GM20431 (cell line): ENCODE results near the gene DOCK4.

Experiments
- in situ Hi-C: fragments of 300-500 bp; cut with MseI, MboI; formaldehyde crosslinking; loops from one replicate; pipeline ENCODE4 v1.15.0; 2020; ENCODE audit warnings: low sequenced_read_pairs; ENCODE audit not compliant: unreplicated experiment

Gene DOCK4

DNA sequence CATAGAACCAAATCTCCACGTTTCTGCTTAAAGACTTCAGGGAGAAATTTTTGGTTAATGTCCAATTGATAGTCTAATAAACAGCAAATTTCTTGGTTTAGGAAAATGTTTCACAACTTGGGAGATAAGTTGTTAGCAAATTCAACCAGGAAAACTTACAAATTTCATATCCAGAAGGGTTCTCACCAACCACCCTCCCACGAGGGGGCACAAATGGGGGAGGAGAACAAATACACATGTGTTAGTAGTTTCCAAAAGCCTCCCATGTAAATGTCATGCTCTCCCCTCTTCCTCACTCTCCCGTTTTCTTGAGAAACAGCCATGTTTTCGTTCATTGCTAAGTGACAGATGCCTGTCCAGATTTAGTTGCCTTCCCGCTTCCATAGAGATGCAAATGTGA lies 10.5 kb downstream of the DOCK4 start:
- in situ Hi-C loops: no loop called here

DNA sequence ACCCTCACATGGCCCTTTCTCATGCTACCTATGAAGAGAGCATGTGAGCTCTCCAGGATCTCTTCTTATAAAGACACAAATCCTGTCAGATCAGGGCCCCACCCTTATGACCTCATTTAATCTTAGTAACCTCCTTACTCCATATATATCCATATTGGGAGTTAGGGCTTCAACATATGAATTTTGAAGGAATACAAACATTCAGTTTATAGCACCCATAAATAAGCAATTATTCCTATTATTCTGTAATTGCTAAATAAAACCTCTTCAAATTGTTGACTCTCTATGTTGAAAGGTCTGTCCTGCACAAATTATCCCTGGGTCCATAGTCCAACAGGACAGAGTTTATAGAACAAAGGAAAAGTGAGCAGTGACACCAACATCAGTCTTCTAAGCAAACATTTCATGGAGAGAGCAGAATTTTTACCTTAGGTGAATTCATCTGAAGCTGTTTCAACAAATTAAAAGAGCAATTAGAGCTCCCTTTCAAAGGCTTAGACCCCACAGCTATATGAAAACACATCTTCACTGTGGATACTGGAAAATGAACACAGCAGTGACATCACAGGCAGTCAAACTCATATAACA lies 12.2 kb downstream of the DOCK4 start:
- in situ Hi-C loops: no loop called here

DNA sequence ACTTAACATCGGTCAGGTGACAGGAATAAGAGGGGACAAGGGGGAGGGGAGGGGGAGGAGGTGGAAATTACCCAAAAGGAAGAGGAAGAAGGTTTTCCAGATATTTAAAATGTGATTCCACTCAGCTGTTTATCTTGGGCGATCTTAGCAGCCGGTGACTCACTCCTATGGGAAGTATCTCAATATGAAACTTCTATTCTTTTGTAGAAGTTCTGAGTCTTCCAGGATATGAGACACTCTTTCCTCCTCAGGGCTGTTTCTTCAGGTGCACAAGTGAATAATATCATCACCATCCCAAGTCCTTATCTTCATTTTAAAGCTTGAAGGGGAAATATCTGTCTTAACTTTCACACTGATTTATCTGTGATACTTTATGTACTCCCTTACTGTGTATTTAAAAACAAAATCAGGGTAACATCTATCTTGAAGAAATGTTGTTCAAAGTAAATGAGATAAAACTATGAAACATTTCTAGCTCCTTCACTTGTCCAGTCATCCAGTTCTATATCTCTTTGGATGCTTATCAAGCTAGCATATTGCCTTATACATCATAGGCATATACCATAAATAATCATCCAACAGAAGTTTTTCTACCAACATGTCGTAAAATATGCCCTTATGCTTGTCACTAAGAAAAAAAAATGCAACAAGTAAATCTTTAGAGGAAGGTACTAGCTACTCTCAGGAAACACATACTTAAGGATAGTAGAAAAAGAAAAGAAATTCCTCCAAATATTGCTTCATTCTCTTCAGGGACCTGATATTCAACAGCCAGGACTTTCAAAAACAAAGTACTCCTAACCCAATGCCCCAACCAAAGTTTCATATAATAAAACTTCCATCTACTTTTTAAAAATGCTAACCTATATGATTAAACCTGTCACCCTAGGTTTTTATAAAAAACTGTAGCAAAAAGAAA lies 13.7 kb downstream of the DOCK4 start:
- in situ Hi-C loops: no loop called here

- in situ Hi-C loops: no loop called here
These were observed 16.1 kb downstream of the DOCK4 start for GRCh38 chr7:112190120-112190519.

DNA sequence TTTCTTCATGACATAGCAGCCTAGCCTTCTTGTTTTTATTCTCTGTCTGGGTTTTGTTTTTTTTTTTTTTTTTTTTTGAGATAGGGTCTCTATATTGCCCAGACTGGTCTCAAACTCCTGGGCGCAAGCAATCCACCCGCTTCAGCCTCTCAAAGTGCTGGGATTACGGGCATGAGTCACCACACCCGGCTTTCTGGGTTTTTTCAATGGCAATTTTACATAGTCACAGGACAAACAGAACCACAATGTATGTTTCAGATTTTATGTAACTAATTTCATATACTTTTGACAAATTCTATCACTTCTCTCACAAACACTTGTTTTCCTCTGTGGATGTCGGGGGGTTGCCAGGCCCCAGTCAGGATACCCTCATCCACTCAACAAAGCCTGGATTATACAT lies 16.5 kb downstream of the DOCK4 start:
- in situ Hi-C loops: no loop called here

DNA sequence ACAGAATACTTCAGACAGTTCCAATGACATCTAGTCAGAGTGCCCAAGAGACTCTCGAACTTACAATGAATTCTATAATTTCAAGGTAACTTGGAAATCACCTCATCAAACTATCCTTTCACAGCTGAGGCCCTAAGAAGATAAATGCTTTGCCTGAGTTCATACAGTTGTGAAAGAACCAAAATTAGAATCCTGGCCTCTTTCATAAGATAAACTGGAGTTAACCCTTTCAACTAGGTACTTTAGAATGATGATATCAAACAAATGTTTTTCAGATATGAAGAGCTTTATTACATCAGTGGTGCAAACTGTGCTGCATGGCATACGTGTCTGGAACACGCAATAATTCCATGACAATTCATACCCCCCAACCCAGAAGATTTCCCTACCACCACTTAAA lies 17.9 kb downstream of the DOCK4 start:
- in situ Hi-C loops: no loop called here

DNA sequence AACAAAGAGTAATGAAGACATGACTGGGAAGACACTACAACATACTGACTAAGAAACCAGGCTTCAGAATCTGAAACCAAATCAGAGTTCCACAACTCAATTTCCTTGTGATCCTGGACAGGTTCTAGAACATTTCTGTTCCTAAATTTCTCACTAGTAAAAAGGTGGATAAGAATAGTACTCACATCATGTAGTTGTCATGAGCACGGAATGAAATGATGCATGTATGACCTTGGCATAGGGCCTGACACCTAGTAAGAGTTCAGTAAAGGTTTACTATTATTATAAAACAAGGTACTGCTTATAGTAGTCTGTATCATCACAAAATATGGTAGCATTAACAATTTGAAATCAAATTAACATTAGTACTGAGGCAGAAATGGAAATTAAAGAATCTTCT lies 19.9 kb downstream of the DOCK4 start:
- in situ Hi-C loops: no loop called here

- in situ Hi-C loops: no loop called here
These were observed 21.0 kb downstream of the DOCK4 start for GRCh38 chr7:112185005-112185834.

- in situ Hi-C loops: no loop called here
These were observed 21.7 kb downstream of the DOCK4 start for GRCh38 chr7:112184455-112184854.

- in situ Hi-C loops: no loop called here
These were observed 22.9 kb downstream of the DOCK4 start for GRCh38 chr7:112183266-112183665.

DNA sequence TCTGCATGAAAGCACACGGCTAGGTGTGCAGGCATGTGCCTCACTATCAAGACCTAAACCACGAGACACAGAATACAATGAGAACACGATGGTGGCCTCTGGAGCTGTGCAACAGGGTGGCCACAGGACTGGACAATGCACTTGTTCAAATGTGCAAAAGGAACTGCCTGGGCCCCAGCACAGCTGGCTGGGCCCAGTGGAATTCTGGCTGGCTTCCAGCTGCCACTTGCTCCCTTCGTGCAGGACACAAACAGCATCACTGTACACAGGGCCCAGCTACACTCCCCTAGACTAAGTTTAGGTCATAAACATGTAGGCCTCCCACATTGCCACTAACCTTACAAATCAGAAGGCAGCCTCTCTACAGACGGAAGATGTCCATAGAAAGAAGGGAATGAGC lies 23.4 kb downstream of the DOCK4 start:
- in situ Hi-C loops: no loop called here

GRCh38 chr7:112180223-112180622 lies 26.0 kb downstream of the DOCK4 start:
- in situ Hi-C loops: no loop called here

DNA sequence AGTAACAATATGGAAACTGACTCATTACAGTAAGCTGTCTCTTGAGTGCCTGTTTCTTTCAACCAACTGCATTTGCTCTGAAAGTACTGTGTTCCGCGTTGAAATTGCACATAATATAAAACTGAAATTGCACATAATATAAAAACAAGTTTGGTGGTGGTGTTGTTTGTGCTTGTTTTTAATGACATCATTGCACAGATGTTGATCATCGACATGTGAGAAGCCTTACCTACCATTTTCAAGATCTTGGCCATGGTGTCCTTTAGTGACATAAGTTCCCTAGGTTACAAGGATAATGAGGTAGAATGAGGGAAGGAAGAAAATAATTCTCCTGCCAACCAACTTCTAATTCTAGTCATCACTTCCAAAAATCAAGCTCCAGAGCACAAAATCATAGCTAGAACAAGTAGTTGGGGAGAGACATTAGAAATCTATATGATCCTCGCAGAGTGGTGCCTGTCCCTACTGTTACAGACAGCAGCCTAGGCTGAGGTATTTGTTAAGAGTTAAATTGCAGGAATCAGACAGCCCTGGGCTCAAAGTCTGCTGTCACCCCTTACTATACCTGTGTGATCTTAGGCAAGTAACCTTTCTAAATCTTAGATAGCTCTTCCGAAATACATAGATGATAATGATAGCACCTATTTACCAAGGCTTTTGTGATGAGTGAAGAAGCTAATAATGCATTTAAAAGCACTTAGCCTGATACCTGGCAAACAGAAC lies 29.3 kb downstream of the DOCK4 start:
- in situ Hi-C loops: no loop called here

GRCh38 chr7:112176241-112176640 lies 30.0 kb downstream of the DOCK4 start:
- in situ Hi-C loops: no loop called here

DNA sequence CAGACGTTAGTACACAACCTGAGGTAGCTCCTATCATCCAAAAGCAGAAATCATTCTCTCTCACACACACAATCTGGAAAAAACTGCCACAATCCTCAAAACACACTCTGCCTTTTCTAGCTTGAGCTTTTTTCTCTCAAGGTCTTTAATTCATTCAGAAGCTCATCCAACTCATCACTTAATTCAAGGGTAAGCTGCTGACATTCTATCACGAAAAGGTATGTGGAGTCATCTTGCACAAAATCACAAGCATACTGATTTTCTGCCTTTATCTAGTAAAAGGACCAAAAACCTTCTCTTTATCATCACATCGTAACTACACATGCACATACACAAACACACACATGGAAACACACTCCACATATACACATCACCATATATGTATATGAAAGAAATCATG lies 32.0 kb downstream of the DOCK4 start:
- in situ Hi-C loops: no loop called here

GRCh38 chr7:112173568-112173905 lies 32.7 kb downstream of the DOCK4 start:
- in situ Hi-C loops: no loop called here

- in situ Hi-C loops: no loop called here
These were observed 33.2 kb downstream of the DOCK4 start for GRCh38 chr7:112172870-112173567.

DNA sequence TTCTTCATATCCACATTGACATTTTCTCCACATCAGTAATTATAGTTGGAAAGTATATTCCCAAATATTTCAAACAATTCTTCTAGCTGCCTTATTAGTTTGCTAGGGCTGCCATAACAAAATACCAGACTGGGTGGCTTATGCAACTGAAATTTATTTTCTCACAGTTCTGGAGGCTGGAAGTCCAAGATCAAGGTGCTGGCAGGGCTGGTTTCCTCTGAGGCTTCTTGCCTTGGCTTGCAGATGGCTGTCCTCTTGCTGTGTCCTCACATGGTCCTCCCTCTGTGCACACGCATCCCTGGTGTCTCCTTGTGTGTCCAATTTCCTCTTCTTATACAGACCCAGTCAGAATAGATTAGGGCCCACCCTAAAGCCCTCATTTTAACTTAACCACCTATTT lies 34.5 kb downstream of the DOCK4 start:
- in situ Hi-C loops: no loop called here

DNA sequence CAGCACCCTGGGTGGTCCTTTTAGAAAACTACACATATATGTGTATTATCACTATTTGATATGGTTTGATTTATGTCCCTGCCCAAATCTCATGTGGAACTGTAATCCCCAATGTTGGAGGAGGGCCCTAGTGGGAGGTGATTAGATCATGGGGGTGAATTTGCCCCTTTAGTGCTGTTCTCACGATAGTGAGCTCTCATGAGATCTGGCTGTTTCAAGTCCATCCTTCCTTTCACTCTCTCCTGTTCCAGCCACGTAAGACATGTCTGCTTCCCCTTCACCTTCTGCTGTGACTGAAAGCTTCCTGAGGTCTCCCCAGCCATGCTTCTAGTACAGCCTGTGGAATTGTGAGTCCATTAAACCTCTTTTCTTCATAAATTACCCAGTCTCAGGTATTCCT lies 37.3 kb downstream of the DOCK4 start:
- in situ Hi-C loops: no loop called here

DNA sequence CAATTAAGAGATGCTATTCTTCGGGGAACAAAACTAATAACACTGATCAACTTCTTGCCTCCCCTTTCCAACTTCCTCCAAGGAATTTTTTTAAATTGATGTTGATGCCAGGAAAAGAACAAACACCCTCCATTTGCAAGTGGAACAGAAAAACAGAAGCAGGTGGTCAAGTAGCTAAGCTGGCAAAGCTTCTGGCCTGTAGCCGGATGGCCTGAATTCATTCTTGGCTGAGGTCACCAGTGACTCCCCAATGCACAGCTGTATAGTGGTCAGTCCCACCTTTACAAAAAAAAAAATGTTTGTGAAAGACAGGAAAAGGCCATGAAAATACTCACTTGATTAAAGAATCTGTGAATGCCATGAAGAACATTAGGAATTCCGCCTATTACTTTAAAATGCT lies 39.1 kb downstream of the DOCK4 start:
- in situ Hi-C loops: no loop called here
